SK-N-SH (cell line): ENCODE data around the gene FMO1. TPM values are rescaled to one million over a fixed set of nuclear protein-coding genes. Genes with fewer than 3 reads are reported as not detected.
"Not testable (repeated sequence)": the region's sequence is repeated elsewhere in the genome, so short reads cannot be mapped to it uniquely, and the experiment has no call there.

Source experiments
- CTCF ChIA-PET: fragments of 300-600, 350-600 bp; formaldehyde crosslinking; extraction: SDS; loops from one replicate; lab custom pipeline; 2021; lab: Yijun Ruan, JAX
- POLR2A ChIA-PET: fragments of 350-600 bp; sonication (Branson Sonifier 250); formaldehyde crosslinking; extraction: SDS; loops from one replicate; lab custom pipeline; 2020; ENCODE audit warnings: antibody characterized with exemption, inconsistent platforms; lab: Yijun Ruan, JAX
- DNase-seq: peaks from one replicate; pipeline ENCODE4 v3.0.0; 2012
- H2AFZ ChIP-seq: fragments of 200-600 bp; sonication (generic); 2 replicates; pipeline ENCODE4 v1.8.1; 2016; ENCODE audit warnings: antibody characterized with exemption, mild to moderate bottlenecking, low read depth
- H3F3A ChIP-seq: fragments of 200-600 bp; sonication (generic); replicated peaks from 2 replicates; pipeline ENCODE3; 2016; ENCODE audit warnings: antibody characterized with exemption, mild to moderate bottlenecking; ENCODE audit not compliant: insufficient read depth
- H3K27ac ChIP-seq, 2 experiments: fragments of 200-500 bp in 1 of 2; fragments of 200-600 bp in 1 of 2; sonication (Bioruptor generic) in 1 of 2; sonication (generic), shearing (Covaris generic) in 1 of 2; 2 replicates each; pipeline versions ENCODE4 v1.5.1 to v1.6.1; 2014 to 2016; ENCODE audit warnings: low read depth in 2 of 2, inconsistent platforms in 1 of 2, low read length in 1 of 2, mild to moderate bottlenecking in 1 of 2, mixed read lengths in 1 of 2
- H3K27me3 ChIP-seq: fragments of 200-600 bp; sonication (generic), shearing (Covaris generic); 2 replicates; pipeline ENCODE4 v1.6.1; 2016; ENCODE audit warnings: mixed run types; ENCODE audit not compliant: insufficient read depth
- H3K36me3 ChIP-seq, 2 experiments: fragments of 200-500 bp in 1 of 2; fragments of 200-600 bp in 1 of 2; sonication (Bioruptor generic) in 1 of 2; sonication (generic) in 1 of 2; replicated peaks in 1 of 2; 2 replicates each; pipeline versions ENCODE3 to v1.5.1; 2014 to 2016; ENCODE audit warnings: low read length in 1 of 2, mild to moderate bottlenecking in 1 of 2; ENCODE audit not compliant: insufficient read depth in 2 of 2, control insufficient read depth in 1 of 2
- H3K4me1 ChIP-seq, 2 experiments: fragments of 200-500 bp in 1 of 2; fragments of 200-600 bp in 1 of 2; sonication (Bioruptor generic) in 1 of 2; sonication (generic), shearing (Covaris generic) in 1 of 2; 2 replicates each; pipeline versions ENCODE4 v1.5.1 to v1.6.1; 2014 to 2016; ENCODE audit warnings: low read depth in 1 of 2, low read length in 1 of 2, mixed run types in 1 of 2; ENCODE audit not compliant: insufficient read depth in 2 of 2, control insufficient read depth in 1 of 2
- H3K4me2 ChIP-seq: fragments of 200-600 bp; sonication (generic), shearing (Covaris generic); 2 replicates; pipeline ENCODE4 v1.6.1; 2017; ENCODE audit warnings: mixed run types
- H3K4me3 ChIP-seq, 2 experiments: fragments of 200-500 bp in 1 of 2; fragments of 200-600 bp in 1 of 2; sonication (Bioruptor generic) in 1 of 2; sonication (generic), shearing (Covaris generic) in 1 of 2; 2 replicates each; pipeline versions ENCODE4 v1.5.1 to v1.8.1; 2014 to 2016; ENCODE audit warnings: low read depth in 2 of 2, inconsistent platforms in 1 of 2, low read length in 1 of 2, mild to moderate bottlenecking in 1 of 2, mixed read lengths in 1 of 2, moderate library complexity in 1 of 2
- H3K79me2 ChIP-seq: fragments of 200-600 bp; sonication (generic); 2 replicates; pipeline ENCODE4 v1.8.1; 2017; ENCODE audit warnings: mild to moderate bottlenecking; ENCODE audit not compliant: insufficient read depth
- H3K9ac ChIP-seq: fragments of 200-600 bp; sonication (generic); 2 replicates; pipeline ENCODE4 v1.6.1; 2017; ENCODE audit warnings: mixed run types
- H3K9me2 ChIP-seq: fragments of 200-600 bp; sonication (generic); 2 replicates; pipeline ENCODE4 v1.6.1; 2017; ENCODE audit warnings: mixed run types
- H3K9me3 ChIP-seq: fragments of 200-600 bp; sonication (generic); 2 replicates; pipeline ENCODE4 v1.6.1; 2017; ENCODE audit warnings: mixed run types, mild to moderate bottlenecking, moderate library complexity
- H4K20me1 ChIP-seq: fragments of 200-600 bp; sonication (generic); 2 replicates; pipeline ENCODE4 v1.6.1; 2017; ENCODE audit warnings: mild to moderate bottlenecking, mixed run types; ENCODE audit not compliant: insufficient read depth
- EP300 ChIP-seq, 2 experiments: IDR thresholded peaks; 2 replicates each; pipeline versions ENCODE4 v1.4.0 to v1.6.1; 2012; ENCODE audit warnings: borderline replicate concordance in 1 of 2, low read depth in 1 of 2, low read length in 1 of 2
- EZH2phosphoT487 ChIP-seq: fragments of 200-600 bp; sonication (generic); IDR thresholded peaks from 2 replicates; pipeline ENCODE4 v1.6.1; 2017; ENCODE audit warnings: low read depth, mixed run types, mild to moderate bottlenecking, antibody characterized with exemption, moderate library complexity, borderline replicate concordance
- FOXJ3 ChIP-seq: sonication (generic); formaldehyde crosslinking; IDR thresholded peaks from 2 replicates; pipeline ENCODE4 v1.5.1; 2020; ENCODE audit warnings: mild to moderate bottlenecking, missing genetic modification reagents
- FOXM1 ChIP-seq: IDR thresholded peaks from 2 replicates; pipeline ENCODE4 v1.4.0; 2012; ENCODE audit warnings: low read depth, mild to moderate bottlenecking
- GATA2 ChIP-seq: sonication (generic); formaldehyde crosslinking; IDR thresholded peaks from 2 replicates; pipeline ENCODE4 v1.5.0; 2020; ENCODE audit warnings: mild to moderate bottlenecking, missing genetic modification reagents
- JUND ChIP-seq: IDR thresholded peaks from 2 replicates; pipeline ENCODE4 v1.4.0; 2012
- MXI1 ChIP-seq: IDR thresholded peaks from 2 replicates; pipeline ENCODE4 v1.6.1; 2012; ENCODE audit warnings: mild to moderate bottlenecking, low read depth, low read length, improper control_type of control experiment
- RAD21 ChIP-seq: IDR thresholded peaks from 2 replicates; pipeline ENCODE4 v1.6.1; 2012; ENCODE audit warnings: mild to moderate bottlenecking, low read length
- RXRA ChIP-seq: IDR thresholded peaks from 2 replicates; pipeline ENCODE4 v1.4.0; 2012; ENCODE audit warnings: low read depth, mild to moderate bottlenecking, borderline replicate concordance
- SIN3A ChIP-seq: IDR thresholded peaks from 2 replicates; pipeline ENCODE4 v1.6.1; 2012; ENCODE audit warnings: low read depth, mild to moderate bottlenecking, low read length, moderate library complexity, borderline replicate concordance
- SMC3 ChIP-seq: IDR thresholded peaks from 2 replicates; pipeline ENCODE4 v1.6.1; 2012; ENCODE audit warnings: low read depth, low read length, improper control_type of control experiment
- WGBS: methylation state at CpG from one replicate; pipeline ENCODE4 v1.1.6; 2017; ENCODE audit warnings: low lambda C conversion rate; 5-methylcytosine and 5-hydroxymethylcytosine counted together
- polyA plus RNA-seq, 3 experiments: library from polyadenylated mRNA; depleted of rRNA; stranded (reverse); fragments of >200 nt; gene quantifications; 2 replicates each; pipeline ENCODE4 v1.2.3, GENCODE V29; 2012
- TF ChIP-seq, protein P1 (sequence below): fragments of 150-350 bp; IDR thresholded peaks from 2 replicates; pipeline ENCODE4 v1.6.1; 2016; ENCODE audit warnings: mild to moderate bottlenecking, low read depth, low read length
- TF ChIP-seq, protein P2 (sequence below): IDR thresholded peaks from 2 replicates; pipeline ENCODE4 v1.4.0; 2012; ENCODE audit warnings: low read depth
- TF ChIP-seq, protein P3 (sequence below): fragments of 150-350 bp; IDR thresholded peaks from 2 replicates; pipeline ENCODE4 v1.6.1; 2017; ENCODE audit warnings: antibody characterized with exemption, low read length, low read depth, borderline replicate concordance
- TF ChIP-seq, protein P4 (sequence below): IDR thresholded peaks from 2 replicates; pipeline ENCODE4 v1.6.1; 2012; ENCODE audit warnings: mild to moderate bottlenecking, low read depth, low read length, moderate library complexity

Gene FMO1
- polyA plus RNA-seq, 1 of the 3 experiments (the other 2 are of a cell fraction), result not detected

DNA sequence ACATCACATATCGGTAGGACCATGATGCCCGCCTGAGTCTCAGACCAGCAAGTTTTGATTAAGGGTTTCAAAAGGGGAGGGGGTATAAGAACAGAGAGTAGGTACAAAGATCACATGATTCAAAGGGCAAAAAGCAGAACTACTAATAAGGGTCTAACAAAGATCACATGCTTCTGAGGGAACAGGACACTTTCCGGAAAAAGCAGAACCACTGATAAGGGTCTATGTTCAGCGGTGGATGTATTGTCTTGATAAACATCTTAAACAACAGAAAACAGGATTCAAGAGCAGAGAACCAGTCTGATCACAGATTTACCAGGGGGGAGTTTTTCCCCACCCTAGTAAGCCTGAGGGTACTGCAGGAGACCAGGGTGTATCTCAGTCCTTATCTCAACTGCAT, 12.1 kb upstream of the FMO1 start:
- H3K27ac ChIP-seq, H3K27me3 ChIP-seq, DNase-seq, H3K4me2 ChIP-seq, H3K4me1 ChIP-seq, H3K36me3 ChIP-seq, H3F3A ChIP-seq, POLR2A ChIA-PET, H3K9ac ChIP-seq, H3K9me3 ChIP-seq, H3K9me2 ChIP-seq, H2AFZ ChIP-seq, H4K20me1 ChIP-seq, H3K79me2 ChIP-seq, CTCF ChIA-PET, H3K4me3 ChIP-seq: not testable (repeated sequence)
- 28% methylated on average over 4 of the region's 4 CpGs for WGBS

DNA sequence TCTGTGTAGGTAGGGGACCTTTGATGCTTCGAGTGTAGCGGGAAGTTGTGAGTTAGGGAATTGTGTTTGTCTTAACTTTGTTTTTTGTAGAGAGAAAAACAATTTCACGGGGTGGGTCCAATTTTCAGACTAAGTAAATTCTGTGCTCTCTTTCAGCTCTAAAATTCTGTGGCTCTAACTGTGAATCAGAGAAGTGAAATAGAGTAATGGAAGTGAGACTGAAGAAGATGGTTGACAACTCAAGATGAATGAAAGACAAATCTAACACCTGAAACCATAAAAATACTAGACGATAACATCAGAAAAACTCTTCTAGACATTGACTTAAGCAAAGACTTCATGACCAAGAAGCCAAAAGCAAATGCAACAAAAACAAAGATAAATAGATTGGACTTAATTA, 4.4 kb upstream of the FMO1 start:
- H2AFZ ChIP-seq, result no peak overlapping the region
- no peak overlapping the region for H3K4me3 ChIP-seq
- DNase-seq, result no peak
- H4K20me1 ChIP-seq, result no peaks in the 10 kb centered on the region
- no peak for TF ChIP-seq EZH2phosphoT487
- TF ChIP-seq, protein P1, sequence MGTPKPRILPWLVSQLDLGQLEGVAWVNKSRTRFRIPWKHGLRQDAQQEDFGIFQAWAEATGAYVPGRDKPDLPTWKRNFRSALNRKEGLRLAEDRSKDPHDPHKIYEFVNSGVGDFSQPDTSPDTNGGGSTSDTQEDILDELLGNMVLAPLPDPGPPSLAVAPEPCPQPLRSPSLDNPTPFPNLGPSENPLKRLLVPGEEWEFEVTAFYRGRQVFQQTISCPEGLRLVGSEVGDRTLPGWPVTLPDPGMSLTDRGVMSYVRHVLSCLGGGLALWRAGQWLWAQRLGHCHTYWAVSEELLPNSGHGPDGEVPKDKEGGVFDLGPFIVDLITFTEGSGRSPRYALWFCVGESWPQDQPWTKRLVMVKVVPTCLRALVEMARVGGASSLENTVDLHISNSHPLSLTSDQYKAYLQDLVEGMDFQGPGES, result no peak
- no peak for TF ChIP-seq RXRA
- TF ChIP-seq, protein P2, sequence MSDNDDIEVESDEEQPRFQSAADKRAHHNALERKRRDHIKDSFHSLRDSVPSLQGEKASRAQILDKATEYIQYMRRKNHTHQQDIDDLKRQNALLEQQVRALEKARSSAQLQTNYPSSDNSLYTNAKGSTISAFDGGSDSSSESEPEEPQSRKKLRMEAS, result no peak
- TF ChIP-seq RAD21, result no peak
- TF ChIP-seq GATA2 (CRISPR knock-in tag), result no peak
- TF ChIP-seq SMC3, result no peak
- no peak for TF ChIP-seq SIN3A
- no peak for TF ChIP-seq EP300 (IDR thresholded peaks at IDR 0.05; ENCODE audit: borderline replicate concordance in 1 of 2, low read depth in 1 of 2, low read length in 1 of 2)
- TF ChIP-seq, protein P3, sequence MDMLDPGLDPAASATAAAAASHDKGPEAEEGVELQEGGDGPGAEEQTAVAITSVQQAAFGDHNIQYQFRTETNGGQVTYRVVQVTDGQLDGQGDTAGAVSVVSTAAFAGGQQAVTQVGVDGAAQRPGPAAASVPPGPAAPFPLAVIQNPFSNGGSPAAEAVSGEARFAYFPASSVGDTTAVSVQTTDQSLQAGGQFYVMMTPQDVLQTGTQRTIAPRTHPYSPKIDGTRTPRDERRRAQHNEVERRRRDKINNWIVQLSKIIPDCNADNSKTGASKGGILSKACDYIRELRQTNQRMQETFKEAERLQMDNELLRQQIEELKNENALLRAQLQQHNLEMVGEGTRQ, result no peak
- no peak for TF ChIP-seq FOXJ3 (CRISPR knock-in tag)
- TF ChIP-seq FOXM1, result no peak
- TF ChIP-seq MXI1, result no peak
- TF ChIP-seq JUND, result no peak
- TF ChIP-seq, protein P4, sequence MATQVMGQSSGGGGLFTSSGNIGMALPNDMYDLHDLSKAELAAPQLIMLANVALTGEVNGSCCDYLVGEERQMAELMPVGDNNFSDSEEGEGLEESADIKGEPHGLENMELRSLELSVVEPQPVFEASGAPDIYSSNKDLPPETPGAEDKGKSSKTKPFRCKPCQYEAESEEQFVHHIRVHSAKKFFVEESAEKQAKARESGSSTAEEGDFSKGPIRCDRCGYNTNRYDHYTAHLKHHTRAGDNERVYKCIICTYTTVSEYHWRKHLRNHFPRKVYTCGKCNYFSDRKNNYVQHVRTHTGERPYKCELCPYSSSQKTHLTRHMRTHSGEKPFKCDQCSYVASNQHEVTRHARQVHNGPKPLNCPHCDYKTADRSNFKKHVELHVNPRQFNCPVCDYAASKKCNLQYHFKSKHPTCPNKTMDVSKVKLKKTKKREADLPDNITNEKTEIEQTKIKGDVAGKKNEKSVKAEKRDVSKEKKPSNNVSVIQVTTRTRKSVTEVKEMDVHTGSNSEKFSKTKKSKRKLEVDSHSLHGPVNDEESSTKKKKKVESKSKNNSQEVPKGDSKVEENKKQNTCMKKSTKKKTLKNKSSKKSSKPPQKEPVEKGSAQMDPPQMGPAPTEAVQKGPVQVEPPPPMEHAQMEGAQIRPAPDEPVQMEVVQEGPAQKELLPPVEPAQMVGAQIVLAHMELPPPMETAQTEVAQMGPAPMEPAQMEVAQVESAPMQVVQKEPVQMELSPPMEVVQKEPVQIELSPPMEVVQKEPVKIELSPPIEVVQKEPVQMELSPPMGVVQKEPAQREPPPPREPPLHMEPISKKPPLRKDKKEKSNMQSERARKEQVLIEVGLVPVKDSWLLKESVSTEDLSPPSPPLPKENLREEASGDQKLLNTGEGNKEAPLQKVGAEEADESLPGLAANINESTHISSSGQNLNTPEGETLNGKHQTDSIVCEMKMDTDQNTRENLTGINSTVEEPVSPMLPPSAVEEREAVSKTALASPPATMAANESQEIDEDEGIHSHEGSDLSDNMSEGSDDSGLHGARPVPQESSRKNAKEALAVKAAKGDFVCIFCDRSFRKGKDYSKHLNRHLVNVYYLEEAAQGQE, result no peak
- ChIA-PET POLR2A (no interaction called here), CTCF (interaction anchor here (0.6 to 2.8 kb wide), 2 partner anchors 70 to 1688 kb away, joined by 3 to 21 read pairs; partner anchors contain the start of gene FMO4)
- H3F3A ChIP-seq, result no peaks in the 10 kb centered on the region
- no peak overlapping the region for H3K27ac ChIP-seq
- H3K4me1 ChIP-seq, result no peaks in the 10 kb centered on the region
- H3K9ac ChIP-seq, result no peak overlapping the region
- no peaks in the 10 kb centered on the region for H3K79me2 ChIP-seq
- no peak overlapping the region for H3K4me2 ChIP-seq
- no peaks in the 10 kb centered on the region for H3K9me2 ChIP-seq
- no peaks in the 10 kb centered on the region for H3K9me3 ChIP-seq
- 2% methylated on average over 4 of the region's 4 CpGs for WGBS
- no peaks in the 10 kb centered on the region for H3K36me3 ChIP-seq
- peaks cover 21% of the 10 kb centered on the region; the same call in 1 of the 2 replicates for H3K27me3 ChIP-seq
